ENCODE measurements around the gene HAND1.

DNA sequence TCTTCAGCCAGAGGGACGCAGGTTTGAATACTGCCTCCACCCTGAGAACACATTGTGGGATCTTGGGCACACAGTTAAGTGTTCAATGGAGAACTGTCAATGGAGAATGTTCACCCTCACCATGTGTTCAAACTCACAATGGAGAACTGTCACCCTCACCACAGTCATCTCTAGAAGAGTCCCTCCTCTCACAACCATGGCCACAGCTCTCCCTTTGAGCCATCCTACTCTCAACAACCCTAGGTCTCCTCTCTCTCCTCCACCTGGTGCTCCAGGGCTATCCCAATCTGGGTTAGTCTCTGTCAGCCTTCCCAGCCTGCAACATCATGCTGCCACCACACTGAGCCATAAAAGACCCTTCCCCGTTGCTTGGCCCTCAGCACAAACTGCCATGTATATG, 36.3 kb upstream of the HAND1 start:
- TF ChIP-seq ZNF274 (IDR thresholded peaks at IDR 0.05; ENCODE audit: low read depth, low read length) (no peak), YY1 (IDR thresholded peaks at IDR 0.05; ENCODE audit: insufficient read depth, insufficient read length) (no peak), SUZ12 (IDR thresholded peaks at IDR 0.05; ENCODE audit: extremely low read depth, insufficient read depth, insufficient read length) (no peak)

All from NT2/D1 (cell line).